HG02970 (cell line): ENCODE data around the gene CRYBA2.

Source experiments
- ATAC-seq: cut with Tn5 transposase; IDR thresholded peaks from one replicate; pipeline ENCODE4 v1.9.1; 2021; ENCODE audit warnings: mild to moderate bottlenecking, moderate library complexity, moderate number of reproducible peaks; ENCODE audit not compliant: unreplicated experiment, low FRiP score

The CRYBA2 gene, protein sequence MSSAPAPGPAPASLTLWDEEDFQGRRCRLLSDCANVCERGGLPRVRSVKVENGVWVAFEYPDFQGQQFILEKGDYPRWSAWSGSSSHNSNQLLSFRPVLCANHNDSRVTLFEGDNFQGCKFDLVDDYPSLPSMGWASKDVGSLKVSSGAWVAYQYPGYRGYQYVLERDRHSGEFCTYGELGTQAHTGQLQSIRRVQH

GRCh38 chr2:218993345-218994315 lies at the start of gene CRYBA2:
TSS of gene CRYBA2 (minus strand) at chr2:218993422. CDS start at chr2:218993176, 246 bp downstream.
- no peak for ATAC-seq

GRCh38 chr2:219042750-219043149 lies 49.5 kb upstream of the CRYBA2 start:
- no peak for ATAC-seq

DNA sequence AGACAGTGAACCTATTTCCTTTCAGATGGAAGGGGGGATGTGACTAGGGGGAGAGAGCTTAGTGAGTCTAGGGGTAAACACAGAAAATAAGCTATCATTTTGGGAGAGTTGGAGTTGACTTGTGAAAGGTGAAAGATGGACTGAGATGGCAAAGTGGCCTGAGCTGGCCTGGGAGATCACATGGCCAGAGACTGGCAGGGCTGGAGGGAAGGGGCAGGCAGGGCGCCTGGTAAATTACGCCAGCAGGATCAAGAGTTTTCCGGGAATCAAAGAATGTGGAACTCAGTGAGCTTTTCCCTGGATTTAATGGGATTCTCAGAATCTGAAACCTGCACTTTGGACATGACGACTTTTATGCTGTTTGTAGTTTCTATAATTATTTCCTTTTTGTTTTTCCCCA lies 48.9 kb upstream of the CRYBA2 start:
- no peak for ATAC-seq

DNA sequence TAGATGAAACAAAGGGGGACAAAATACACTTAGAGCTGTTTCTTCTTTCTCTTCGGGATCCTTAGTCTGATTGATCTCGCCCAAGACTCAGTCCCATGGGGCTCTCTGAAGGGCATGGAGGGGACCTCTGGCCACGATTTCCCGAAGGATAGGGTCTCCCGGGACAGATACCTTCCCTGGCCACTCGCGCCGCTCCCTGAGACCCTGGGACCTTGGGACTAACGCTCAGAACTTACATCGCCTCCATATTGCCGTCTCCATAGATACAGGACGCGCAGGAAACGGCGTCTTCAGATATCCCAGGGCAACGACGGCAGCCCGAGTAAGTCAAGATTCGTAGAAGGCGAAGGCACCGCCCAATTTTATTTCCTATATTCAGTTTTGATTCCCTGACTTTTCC lies 48.0 kb upstream of the CRYBA2 start, which contains the start of gene CFAP65:
CFAP65 (minus strand) TSS at position 265 of the 400 bp plus-strand sequence. CDS start 2,468 bp downstream, outside the sequence.
- no peak for ATAC-seq

DNA sequence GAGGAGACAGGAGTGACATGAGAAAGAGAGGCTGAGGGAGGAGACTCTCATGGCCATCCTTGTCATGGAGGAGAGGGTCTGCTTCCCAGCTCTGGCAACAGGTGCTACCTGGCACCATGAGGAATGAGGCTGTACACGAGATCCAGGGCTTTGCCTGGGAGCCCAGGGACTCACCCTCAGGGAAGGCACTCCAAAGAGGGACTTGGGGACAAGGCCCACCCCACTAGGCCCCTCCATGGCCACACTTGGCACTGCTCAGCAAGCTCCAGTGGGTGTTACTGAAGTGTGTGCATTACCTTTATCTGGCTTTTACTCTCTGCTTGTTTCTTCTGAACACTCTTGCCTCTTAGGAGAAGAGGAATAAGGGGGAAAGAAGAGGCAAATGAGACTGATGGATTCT lies 45.4 kb upstream of the CRYBA2 start:
- ATAC-seq = no peak

GRCh38 chr2:219037783-219038499 lies 44.7 kb upstream of the CRYBA2 start:
- no peak for ATAC-seq

DNA sequence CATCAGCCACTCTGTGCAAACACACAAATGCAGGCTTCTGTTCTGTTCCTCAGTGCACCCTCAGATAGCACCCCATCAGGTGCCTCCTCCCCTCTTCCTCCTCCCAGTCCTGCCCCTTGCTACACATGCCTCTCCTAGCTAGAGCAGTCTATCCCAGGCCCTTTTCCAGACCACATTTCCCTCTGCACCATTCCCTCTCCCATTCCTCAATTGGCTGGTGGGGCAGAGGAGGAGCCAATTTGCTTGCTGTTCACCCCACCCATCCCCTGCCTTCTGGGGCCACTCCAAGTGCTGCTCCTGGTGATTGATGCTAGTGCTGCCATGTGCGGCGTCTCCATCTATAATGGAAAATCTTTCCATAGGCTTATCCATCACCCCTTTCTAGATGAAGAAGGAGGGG lies 42.7 kb upstream of the CRYBA2 start:
- ATAC-seq = no peak

- ATAC-seq = no peak
Observed at GRCh38 chr2:219034823-219035222, 41.6 kb upstream of the CRYBA2 start.

DNA sequence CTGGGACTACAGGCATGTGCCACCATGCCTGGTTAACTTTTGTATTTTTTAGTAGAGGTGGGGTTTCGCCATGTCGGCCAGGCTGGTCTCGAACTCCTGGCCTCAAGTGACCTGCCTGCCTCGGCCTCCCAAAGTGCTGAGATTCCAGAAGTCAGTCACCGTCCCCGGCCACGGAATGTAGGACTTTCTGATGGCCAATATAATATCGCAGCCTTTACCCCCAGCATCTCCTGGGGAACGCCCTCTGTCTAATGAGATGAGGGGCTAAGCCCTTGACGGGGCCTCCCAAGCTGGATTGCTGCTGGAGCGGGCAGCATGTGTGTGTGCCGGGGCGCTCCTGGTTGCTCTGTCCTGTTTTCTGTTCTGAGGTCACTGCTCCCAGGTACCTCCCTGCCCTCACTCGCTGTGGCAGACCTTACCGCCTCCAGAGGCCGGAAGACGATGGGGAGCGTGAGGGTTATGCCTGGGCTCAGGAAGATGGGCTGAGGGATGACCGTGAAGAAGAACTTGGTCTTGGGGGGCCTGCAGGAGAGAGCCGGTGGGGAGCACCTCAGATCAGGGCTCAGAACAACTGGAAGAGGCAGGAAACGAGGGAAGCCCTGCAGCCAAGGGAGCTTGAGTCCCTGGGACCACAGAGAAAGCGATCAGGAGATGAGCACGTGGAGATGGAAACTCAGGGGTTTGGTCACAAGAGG lies 39.0 kb upstream of the CRYBA2 start:
- ATAC-seq = no peak

DNA sequence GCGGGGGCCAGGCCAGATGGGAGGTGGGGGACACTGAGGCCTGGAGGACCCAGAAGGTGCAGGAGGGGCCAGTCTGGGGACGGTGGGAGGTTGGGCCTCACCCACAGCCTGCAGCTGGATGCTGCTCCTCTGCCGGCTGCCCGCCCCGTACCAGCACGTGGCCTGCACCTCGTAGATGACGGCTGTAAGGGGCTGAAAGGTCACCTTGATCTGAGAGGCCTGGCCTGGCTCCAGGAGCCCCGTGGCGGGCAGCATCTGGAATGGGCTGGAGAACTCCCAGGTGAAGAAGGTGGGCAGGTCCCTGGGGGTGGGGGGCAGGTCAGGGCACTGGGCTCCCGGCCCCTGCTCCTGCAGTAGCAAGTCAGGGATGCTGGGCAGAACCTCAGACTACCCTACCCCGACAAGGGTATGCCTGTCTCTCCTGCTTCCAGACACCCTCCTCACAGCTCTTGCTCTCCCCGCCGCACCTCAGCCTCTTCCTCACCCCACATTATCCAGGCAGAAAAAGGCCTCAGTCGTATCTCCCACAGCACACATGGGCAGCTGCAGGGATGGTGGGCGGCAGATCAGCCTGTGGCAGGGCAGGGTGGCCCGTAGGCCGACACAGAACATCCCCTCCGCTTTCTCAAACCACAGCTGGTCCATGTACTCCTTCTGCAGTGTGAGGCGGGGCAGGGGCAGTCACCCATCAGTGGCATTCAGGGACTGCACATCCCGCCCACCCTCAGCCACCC lies 38.0 kb upstream of the CRYBA2 start:
- ATAC-seq = no peak

GRCh38 chr2:219030177-219030940 lies 37.1 kb upstream of the CRYBA2 start:
- ATAC-seq = no peak

DNA sequence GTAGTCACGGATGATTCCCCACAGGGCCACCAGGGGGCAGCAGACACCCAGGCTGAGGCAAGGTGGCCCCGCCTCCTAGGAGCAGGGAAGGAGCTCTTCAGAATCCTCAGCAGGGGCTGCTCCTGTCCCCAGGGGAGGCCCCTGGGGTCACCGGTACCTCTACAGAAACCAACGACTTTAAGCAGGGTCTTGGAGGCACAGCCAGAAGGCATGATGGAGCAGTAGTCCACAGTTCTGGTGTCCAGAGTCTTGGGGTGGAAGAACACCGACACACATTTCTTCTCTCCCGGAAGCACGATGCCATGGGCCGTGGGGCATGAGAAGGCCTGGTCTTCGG lies 36.6 kb upstream of the CRYBA2 start:
- no peak for ATAC-seq

DNA sequence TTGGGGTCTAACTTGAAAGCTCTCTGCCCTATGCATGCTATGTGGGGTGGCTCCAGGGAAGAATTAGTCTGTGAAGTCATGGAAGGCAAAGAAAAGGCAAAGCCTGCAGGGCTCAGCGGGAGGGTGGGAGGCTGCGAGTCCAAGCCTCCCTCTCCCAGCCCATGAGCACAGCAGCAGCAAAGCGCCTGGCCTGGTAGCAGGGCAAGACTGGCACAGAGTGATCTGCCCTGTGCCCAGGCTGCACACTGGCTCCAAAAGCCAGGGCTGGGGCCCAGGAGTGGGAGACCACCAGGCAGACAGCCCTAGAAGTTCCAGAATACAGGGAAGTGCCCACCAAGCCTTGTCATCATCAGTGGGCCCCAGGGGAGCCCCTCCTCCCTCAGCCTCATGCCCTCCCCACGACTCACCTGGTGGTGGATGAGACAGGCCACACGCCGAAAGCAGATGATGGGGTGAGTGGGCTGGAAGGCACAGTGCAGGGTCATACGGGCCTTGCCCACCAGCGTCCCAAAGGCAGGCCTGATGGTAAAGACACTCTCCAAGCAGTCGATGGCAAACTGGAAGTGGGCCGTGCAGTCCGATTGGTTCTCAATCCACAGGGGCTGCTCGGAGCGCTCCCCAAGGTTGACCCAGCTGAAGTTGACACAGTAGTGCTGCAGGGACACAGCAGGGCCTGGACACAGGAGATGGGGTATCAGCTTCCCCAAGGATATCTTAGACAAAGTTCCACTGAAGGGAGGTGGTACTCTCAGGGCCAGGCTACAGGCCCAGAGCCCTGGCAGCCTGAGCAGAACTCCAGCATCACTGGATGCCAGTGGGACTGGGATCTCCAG lies 36.0 kb upstream of the CRYBA2 start:
- no peak for ATAC-seq

- ATAC-seq = no peak
Observed at GRCh38 chr2:219028141-219028540, 34.9 kb upstream of the CRYBA2 start.

GRCh38 chr2:219027511-219028055 lies 34.4 kb upstream of the CRYBA2 start:
- ATAC-seq = no peak

GRCh38 chr2:219026946-219027345 lies 33.7 kb upstream of the CRYBA2 start:
- no peak for ATAC-seq

DNA sequence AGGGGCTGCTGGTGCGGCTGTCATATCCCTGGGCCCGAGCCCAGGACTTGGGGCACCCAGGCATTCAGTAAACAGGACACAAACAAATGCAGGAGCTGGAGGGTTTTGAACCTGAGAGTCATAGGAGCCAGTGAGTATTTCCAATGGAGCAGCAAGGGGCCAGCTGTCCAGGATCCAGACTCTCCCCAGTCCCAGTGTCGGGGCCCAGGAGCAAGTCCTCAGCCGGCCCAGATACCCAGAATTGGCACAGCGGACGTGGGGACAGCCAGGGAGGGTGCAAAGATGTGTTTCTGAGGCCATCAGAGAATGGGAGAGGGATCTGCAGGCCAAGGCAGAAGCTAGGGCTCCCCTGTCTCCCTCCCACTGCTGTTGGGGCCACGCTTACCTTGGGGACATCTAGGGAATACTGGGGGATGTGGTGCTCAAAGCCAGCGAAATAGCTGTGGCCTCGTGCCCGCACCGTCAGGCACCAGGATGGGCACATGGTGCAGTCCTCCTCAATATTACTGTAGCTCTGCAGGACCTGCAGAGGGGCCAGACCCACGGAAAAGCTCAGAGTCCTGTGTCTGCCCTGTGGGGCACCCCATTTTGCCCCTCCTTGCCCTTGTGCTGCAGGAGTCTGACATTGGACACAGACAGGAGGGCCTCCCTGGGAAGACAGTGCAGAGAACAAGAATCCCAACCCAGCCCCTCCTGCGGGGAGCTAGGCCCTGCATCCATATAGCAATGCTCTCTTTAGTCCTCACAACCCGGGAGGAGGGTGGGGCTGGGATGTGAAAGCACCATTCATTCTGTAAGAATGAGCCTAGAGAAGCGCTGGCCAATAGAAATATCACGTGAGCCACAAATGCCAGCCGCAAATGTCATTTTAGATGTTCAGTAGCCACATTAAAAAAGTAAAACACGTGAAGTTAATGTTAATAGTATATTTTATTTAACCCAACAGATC lies 32.7 kb upstream of the CRYBA2 start:
- ATAC-seq = no peak
